SK-N-SH (cell line): ENCODE measurements around the gene CCDC24. TPM values are rescaled to one million over a fixed set of nuclear protein-coding genes. Genes with fewer than 3 reads are reported as not detected.

ENCODE experiments used
- CTCF ChIA-PET: fragments of 300-600, 350-600 bp; formaldehyde crosslinking; extraction: SDS; loops from one replicate; lab custom pipeline; 2021; lab: Yijun Ruan, JAX
- POLR2A ChIA-PET: fragments of 350-600 bp; sonication (Branson Sonifier 250); formaldehyde crosslinking; extraction: SDS; loops from one replicate; lab custom pipeline; 2020; ENCODE audit warnings: antibody characterized with exemption, inconsistent platforms; lab: Yijun Ruan, JAX
- DNase-seq: peaks from one replicate; pipeline ENCODE4 v3.0.0; 2012
- H2AFZ ChIP-seq: fragments of 200-600 bp; sonication (generic); 2 replicates; pipeline ENCODE4 v1.8.1; 2016; ENCODE audit warnings: antibody characterized with exemption, mild to moderate bottlenecking, low read depth
- H3F3A ChIP-seq: fragments of 200-600 bp; sonication (generic); replicated peaks from 2 replicates; pipeline ENCODE3; 2016; ENCODE audit warnings: antibody characterized with exemption, mild to moderate bottlenecking; ENCODE audit not compliant: insufficient read depth
- H3K27ac ChIP-seq, 2 experiments: fragments of 200-500 bp in 1 of 2; fragments of 200-600 bp in 1 of 2; sonication (Bioruptor generic) in 1 of 2; sonication (generic), shearing (Covaris generic) in 1 of 2; 2 replicates each; pipeline versions ENCODE4 v1.5.1 to v1.6.1; 2014 to 2016; ENCODE audit warnings: low read depth in 2 of 2, inconsistent platforms in 1 of 2, low read length in 1 of 2, mild to moderate bottlenecking in 1 of 2, mixed read lengths in 1 of 2
- H3K27me3 ChIP-seq: fragments of 200-600 bp; sonication (generic), shearing (Covaris generic); 2 replicates; pipeline ENCODE4 v1.6.1; 2016; ENCODE audit warnings: mixed run types; ENCODE audit not compliant: insufficient read depth
- H3K36me3 ChIP-seq, 2 experiments: fragments of 200-500 bp in 1 of 2; fragments of 200-600 bp in 1 of 2; sonication (Bioruptor generic) in 1 of 2; sonication (generic) in 1 of 2; replicated peaks in 1 of 2; 2 replicates each; pipeline versions ENCODE3 to v1.5.1; 2014 to 2016; ENCODE audit warnings: low read length in 1 of 2, mild to moderate bottlenecking in 1 of 2; ENCODE audit not compliant: insufficient read depth in 2 of 2, control insufficient read depth in 1 of 2
- H3K4me1 ChIP-seq, 2 experiments: fragments of 200-500 bp in 1 of 2; fragments of 200-600 bp in 1 of 2; sonication (Bioruptor generic) in 1 of 2; sonication (generic), shearing (Covaris generic) in 1 of 2; 2 replicates each; pipeline versions ENCODE4 v1.5.1 to v1.6.1; 2014 to 2016; ENCODE audit warnings: low read depth in 1 of 2, low read length in 1 of 2, mixed run types in 1 of 2; ENCODE audit not compliant: insufficient read depth in 2 of 2, control insufficient read depth in 1 of 2
- H3K4me2 ChIP-seq: fragments of 200-600 bp; sonication (generic), shearing (Covaris generic); 2 replicates; pipeline ENCODE4 v1.6.1; 2017; ENCODE audit warnings: mixed run types
- H3K4me3 ChIP-seq, 2 experiments: fragments of 200-500 bp in 1 of 2; fragments of 200-600 bp in 1 of 2; sonication (Bioruptor generic) in 1 of 2; sonication (generic), shearing (Covaris generic) in 1 of 2; 2 replicates each; pipeline versions ENCODE4 v1.5.1 to v1.8.1; 2014 to 2016; ENCODE audit warnings: low read depth in 2 of 2, inconsistent platforms in 1 of 2, low read length in 1 of 2, mild to moderate bottlenecking in 1 of 2, mixed read lengths in 1 of 2, moderate library complexity in 1 of 2
- H3K79me2 ChIP-seq: fragments of 200-600 bp; sonication (generic); 2 replicates; pipeline ENCODE4 v1.8.1; 2017; ENCODE audit warnings: mild to moderate bottlenecking; ENCODE audit not compliant: insufficient read depth
- H3K9ac ChIP-seq: fragments of 200-600 bp; sonication (generic); 2 replicates; pipeline ENCODE4 v1.6.1; 2017; ENCODE audit warnings: mixed run types
- H3K9me2 ChIP-seq: fragments of 200-600 bp; sonication (generic); 2 replicates; pipeline ENCODE4 v1.6.1; 2017; ENCODE audit warnings: mixed run types
- H3K9me3 ChIP-seq: fragments of 200-600 bp; sonication (generic); 2 replicates; pipeline ENCODE4 v1.6.1; 2017; ENCODE audit warnings: mixed run types, mild to moderate bottlenecking, moderate library complexity
- H4K20me1 ChIP-seq: fragments of 200-600 bp; sonication (generic); 2 replicates; pipeline ENCODE4 v1.6.1; 2017; ENCODE audit warnings: mild to moderate bottlenecking, mixed run types; ENCODE audit not compliant: insufficient read depth
- ELF1 ChIP-seq: IDR thresholded peaks from 2 replicates; pipeline ENCODE4 v1.4.0; 2012
- EP300 ChIP-seq, 2 experiments: IDR thresholded peaks; 2 replicates each; pipeline versions ENCODE4 v1.4.0 to v1.6.1; 2012; ENCODE audit warnings: borderline replicate concordance in 1 of 2, low read depth in 1 of 2, low read length in 1 of 2
- EZH2phosphoT487 ChIP-seq: fragments of 200-600 bp; sonication (generic); IDR thresholded peaks from 2 replicates; pipeline ENCODE4 v1.6.1; 2017; ENCODE audit warnings: low read depth, mixed run types, mild to moderate bottlenecking, antibody characterized with exemption, moderate library complexity, borderline replicate concordance
- FOXJ3 ChIP-seq: sonication (generic); formaldehyde crosslinking; IDR thresholded peaks from 2 replicates; pipeline ENCODE4 v1.5.1; 2020; ENCODE audit warnings: mild to moderate bottlenecking, missing genetic modification reagents
- NFIC ChIP-seq: IDR thresholded peaks from 2 replicates; pipeline ENCODE4 v1.4.0; 2012; ENCODE audit warnings: borderline replicate concordance
- NRF1 ChIP-seq: IDR thresholded peaks from 2 replicates; pipeline ENCODE4 v1.6.1; 2012; ENCODE audit warnings: low read depth, mild to moderate bottlenecking, low read length
- RAD21 ChIP-seq: IDR thresholded peaks from 2 replicates; pipeline ENCODE4 v1.6.1; 2012; ENCODE audit warnings: mild to moderate bottlenecking, low read length
- RXRA ChIP-seq: IDR thresholded peaks from 2 replicates; pipeline ENCODE4 v1.4.0; 2012; ENCODE audit warnings: low read depth, mild to moderate bottlenecking, borderline replicate concordance
- SIN3A ChIP-seq: IDR thresholded peaks from 2 replicates; pipeline ENCODE4 v1.6.1; 2012; ENCODE audit warnings: low read depth, mild to moderate bottlenecking, low read length, moderate library complexity, borderline replicate concordance
- SMC3 ChIP-seq: IDR thresholded peaks from 2 replicates; pipeline ENCODE4 v1.6.1; 2012; ENCODE audit warnings: low read depth, low read length, improper control_type of control experiment
- TAF1 ChIP-seq: IDR thresholded peaks from 2 replicates; pipeline ENCODE4 v1.6.1; 2012; ENCODE audit warnings: low read depth, mild to moderate bottlenecking, low read length, moderate library complexity, borderline replicate concordance
- TEAD4 ChIP-seq: IDR thresholded peaks from 2 replicates; pipeline ENCODE4 v1.4.0; 2012; ENCODE audit warnings: mild to moderate bottlenecking, borderline replicate concordance; ENCODE audit not compliant: insufficient read depth
- YY1 ChIP-seq: IDR thresholded peaks from 2 replicates; pipeline ENCODE4 v1.4.0; 2012; ENCODE audit warnings: low read depth, mild to moderate bottlenecking
- WGBS: methylation state at CpG from one replicate; pipeline ENCODE4 v1.1.6; 2017; ENCODE audit warnings: low lambda C conversion rate; 5-methylcytosine and 5-hydroxymethylcytosine counted together
- polyA plus RNA-seq, 3 experiments: library from polyadenylated mRNA; depleted of rRNA; stranded (reverse); fragments of >200 nt; gene quantifications; 2 replicates each; pipeline ENCODE4 v1.2.3, GENCODE V29; 2012
- TF ChIP-seq, protein P1 (sequence below): IDR thresholded peaks from 2 replicates; pipeline ENCODE4; 2012
- TF ChIP-seq, protein P2 (sequence below): fragments of 200-600 bp; sonication (generic); IDR thresholded peaks from 2 replicates; pipeline ENCODE4 v1.6.1; 2017; ENCODE audit warnings: antibody characterized with exemption, mild to moderate bottlenecking, moderate library complexity
- TF ChIP-seq, protein P3 (sequence below): fragments of 150-350 bp; IDR thresholded peaks from 2 replicates; pipeline ENCODE4 v1.6.1; 2017; ENCODE audit warnings: antibody characterized with exemption, low read length, low read depth, borderline replicate concordance
- TF ChIP-seq, protein P4 (sequence below): fragments of 150-350 bp; IDR thresholded peaks from 2 replicates; pipeline ENCODE4 v1.6.1; 2016; ENCODE audit warnings: mild to moderate bottlenecking, low read depth, low read length

Gene CCDC24
- polyA plus RNA-seq, 1 of the 3 experiments (the other 2 are of a cell fraction) = 7.5 TPM

DNA sequence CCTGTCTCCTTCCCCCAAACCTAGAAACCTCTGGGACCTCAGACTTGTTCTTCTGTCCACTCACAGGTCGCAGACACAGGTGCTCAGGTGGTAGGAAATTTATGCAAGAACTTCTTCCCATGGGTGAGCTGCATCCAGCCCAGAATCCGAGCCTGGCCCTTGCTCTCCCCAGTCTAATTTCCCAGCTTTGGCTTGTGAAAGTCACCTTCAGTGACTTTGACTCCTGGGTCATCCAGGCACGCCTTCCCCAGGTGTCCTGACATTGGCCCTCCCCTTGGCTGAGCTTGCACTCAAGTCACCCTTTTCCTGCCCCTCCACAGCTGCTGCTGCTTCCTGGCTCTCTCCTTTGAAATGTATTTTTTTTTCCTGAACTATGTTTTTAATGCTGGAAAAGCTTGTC is 38.0 kb upstream of the CCDC24 start:
- Histone ChIP-seq H3K9me3 (no peaks in the 10 kb centered on the region), H3K9ac (no peak overlapping the region), H3K4me3 (no peak overlapping the region), H4K20me1 (peaks cover 6% of the 10 kb centered on the region; the same call in 1 of the 2 replicates), H3K27ac (no peak overlapping the region), H2AFZ (no peak overlapping the region), H3K4me1 (peaks cover 4 to 14% of the 10 kb centered on the region in 2 experiments), H3K27me3 (no peaks in the 10 kb centered on the region), H3K36me3 (peaks cover 0 to 39% of the 10 kb centered on the region in 2 experiments), H3K9me2 (no peaks in the 10 kb centered on the region), H3K79me2 (peaks cover under 1% of the 10 kb centered on the region; the same call in 1 of the 2 replicates), H3F3A (no peaks in the 10 kb centered on the region), H3K4me2 (no peak overlapping the region)
- 84% methylated on average over 3 of the region's 3 CpGs for WGBS
- no peak for DNase-seq
- POLR2A ChIA-PET = no interaction called here
- TF ChIP-seq, protein P1, sequence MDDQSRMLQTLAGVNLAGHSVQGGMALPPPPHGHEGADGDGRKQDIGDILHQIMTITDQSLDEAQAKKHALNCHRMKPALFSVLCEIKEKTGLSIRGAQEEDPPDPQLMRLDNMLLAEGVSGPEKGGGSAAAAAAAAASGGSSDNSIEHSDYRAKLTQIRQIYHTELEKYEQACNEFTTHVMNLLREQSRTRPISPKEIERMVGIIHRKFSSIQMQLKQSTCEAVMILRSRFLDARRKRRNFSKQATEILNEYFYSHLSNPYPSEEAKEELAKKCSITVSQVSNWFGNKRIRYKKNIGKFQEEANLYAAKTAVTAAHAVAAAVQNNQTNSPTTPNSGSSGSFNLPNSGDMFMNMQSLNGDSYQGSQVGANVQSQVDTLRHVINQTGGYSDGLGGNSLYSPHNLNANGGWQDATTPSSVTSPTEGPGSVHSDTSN = no peak
- TF ChIP-seq YY1 (no peak), NRF1 (no peak), TEAD4 (no peak), RAD21 (no peak), RXRA (no peak), FOXJ3 (CRISPR knock-in tag) (no peak), NFIC (no peak), TAF1 (no peak)
- CTCF ChIA-PET = interaction anchor here (0.7 to 1.3 kb wide), 5 partner anchors 19 to 423 kb away, joined by 3 read pairs; partner anchors contain the start of gene CCDC24

DNA sequence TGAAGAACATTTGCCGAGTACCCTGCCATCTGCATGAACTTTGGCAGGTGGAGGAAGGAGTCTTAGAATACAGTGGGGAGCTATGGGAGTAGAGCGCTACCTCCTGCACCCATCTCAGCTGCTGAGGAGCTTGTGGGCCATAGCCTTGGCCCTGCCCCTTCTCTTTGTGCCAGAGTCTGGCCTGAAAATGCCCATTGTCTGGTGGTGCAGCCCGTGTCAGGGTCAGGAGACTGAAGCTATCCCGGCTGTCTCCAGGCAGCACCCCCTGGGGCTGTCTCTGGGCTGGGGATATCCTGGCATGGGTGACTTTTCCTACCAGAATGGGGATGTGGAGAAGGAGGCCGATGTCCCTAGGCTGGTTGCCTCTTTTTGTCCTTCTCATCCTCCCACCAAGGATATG is 37.4 kb upstream of the CCDC24 start:
- Histone ChIP-seq H3K27me3 (no peaks in the 10 kb centered on the region), H3K9me2 (no peaks in the 10 kb centered on the region), H3K27ac (no peak overlapping the region)
- 70% methylated on average over 2 of the region's 5 CpGs for WGBS
- POLR2A ChIA-PET = no interaction called here
- TF ChIP-seq SMC3 = no peak
- no peak for TF ChIP-seq SIN3A
- no peak for TF ChIP-seq YY1
- TF ChIP-seq, protein P2, sequence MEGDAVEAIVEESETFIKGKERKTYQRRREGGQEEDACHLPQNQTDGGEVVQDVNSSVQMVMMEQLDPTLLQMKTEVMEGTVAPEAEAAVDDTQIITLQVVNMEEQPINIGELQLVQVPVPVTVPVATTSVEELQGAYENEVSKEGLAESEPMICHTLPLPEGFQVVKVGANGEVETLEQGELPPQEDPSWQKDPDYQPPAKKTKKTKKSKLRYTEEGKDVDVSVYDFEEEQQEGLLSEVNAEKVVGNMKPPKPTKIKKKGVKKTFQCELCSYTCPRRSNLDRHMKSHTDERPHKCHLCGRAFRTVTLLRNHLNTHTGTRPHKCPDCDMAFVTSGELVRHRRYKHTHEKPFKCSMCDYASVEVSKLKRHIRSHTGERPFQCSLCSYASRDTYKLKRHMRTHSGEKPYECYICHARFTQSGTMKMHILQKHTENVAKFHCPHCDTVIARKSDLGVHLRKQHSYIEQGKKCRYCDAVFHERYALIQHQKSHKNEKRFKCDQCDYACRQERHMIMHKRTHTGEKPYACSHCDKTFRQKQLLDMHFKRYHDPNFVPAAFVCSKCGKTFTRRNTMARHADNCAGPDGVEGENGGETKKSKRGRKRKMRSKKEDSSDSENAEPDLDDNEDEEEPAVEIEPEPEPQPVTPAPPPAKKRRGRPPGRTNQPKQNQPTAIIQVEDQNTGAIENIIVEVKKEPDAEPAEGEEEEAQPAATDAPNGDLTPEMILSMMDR = no peak
- no peak for TF ChIP-seq EZH2phosphoT487
- TF ChIP-seq, protein P3, sequence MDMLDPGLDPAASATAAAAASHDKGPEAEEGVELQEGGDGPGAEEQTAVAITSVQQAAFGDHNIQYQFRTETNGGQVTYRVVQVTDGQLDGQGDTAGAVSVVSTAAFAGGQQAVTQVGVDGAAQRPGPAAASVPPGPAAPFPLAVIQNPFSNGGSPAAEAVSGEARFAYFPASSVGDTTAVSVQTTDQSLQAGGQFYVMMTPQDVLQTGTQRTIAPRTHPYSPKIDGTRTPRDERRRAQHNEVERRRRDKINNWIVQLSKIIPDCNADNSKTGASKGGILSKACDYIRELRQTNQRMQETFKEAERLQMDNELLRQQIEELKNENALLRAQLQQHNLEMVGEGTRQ = no peak
- no peak for TF ChIP-seq ELF1
- TF ChIP-seq, protein P4, sequence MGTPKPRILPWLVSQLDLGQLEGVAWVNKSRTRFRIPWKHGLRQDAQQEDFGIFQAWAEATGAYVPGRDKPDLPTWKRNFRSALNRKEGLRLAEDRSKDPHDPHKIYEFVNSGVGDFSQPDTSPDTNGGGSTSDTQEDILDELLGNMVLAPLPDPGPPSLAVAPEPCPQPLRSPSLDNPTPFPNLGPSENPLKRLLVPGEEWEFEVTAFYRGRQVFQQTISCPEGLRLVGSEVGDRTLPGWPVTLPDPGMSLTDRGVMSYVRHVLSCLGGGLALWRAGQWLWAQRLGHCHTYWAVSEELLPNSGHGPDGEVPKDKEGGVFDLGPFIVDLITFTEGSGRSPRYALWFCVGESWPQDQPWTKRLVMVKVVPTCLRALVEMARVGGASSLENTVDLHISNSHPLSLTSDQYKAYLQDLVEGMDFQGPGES = no peak
- no peak for TF ChIP-seq TEAD4
- TF ChIP-seq EP300 (IDR thresholded peaks at IDR 0.05; ENCODE audit: borderline replicate concordance in 1 of 2, low read depth in 1 of 2, low read length in 1 of 2) = no peak
- TF ChIP-seq, all 33 proteins: peak for 0
- peaks cover 0 to 44% of the 10 kb centered on the region in 2 experiments for H3K36me3 ChIP-seq
- H3K4me1 ChIP-seq = peaks cover 0 to 7% of the 10 kb centered on the region in 2 experiments; a peak in 1 of 4 replicates
- no peak overlapping the region for H3K9ac ChIP-seq
- H2AFZ ChIP-seq = no peak overlapping the region
- H3K79me2 ChIP-seq = no peaks in the 10 kb centered on the region; the same call in 1 of the 2 replicates
- peaks cover 6% of the 10 kb centered on the region; the same call in 1 of the 2 replicates for H4K20me1 ChIP-seq
- no peak for DNase-seq
- no peaks in the 10 kb centered on the region for H3K9me3 ChIP-seq
- CTCF ChIA-PET = interaction anchor here (1.2 kb wide), 1 partner anchor 38 kb away, joined by 3 read pairs; the partner anchor contains the start of gene CCDC24
- H3K4me2 ChIP-seq = no peak overlapping the region
- no peaks in the 10 kb centered on the region for H3F3A ChIP-seq
- no peak overlapping the region for H3K4me3 ChIP-seq
